NCI-H748 (cell line): ENCODE results near the gene KRTAP10-1.

ENCODE experiments used
- DNase-seq: peaks from one replicate; lab custom pipeline; 2025; ENCODE audit not compliant: unreplicated experiment; lab: John Stamatoyannopoulos, UW

The KRTAP10-1 gene

GRCh38 chr21:44529503-44530125 lies 10.4 kb downstream of the KRTAP10-1 start:
- no peak for DNase-seq

GRCh38 chr21:44529011-44529421 lies 11.0 kb downstream of the KRTAP10-1 start:
- no peak for DNase-seq

GRCh38 chr21:44528634-44528995 lies 11.4 kb downstream of the KRTAP10-1 start:
- no peak for DNase-seq

- DNase-seq = no peak
Observed at GRCh38 chr21:44527983-44528633, 11.9 kb downstream of the KRTAP10-1 start.

- no peak for DNase-seq
Observed at GRCh38 chr21:44527156-44527982, 12.6 kb downstream of the KRTAP10-1 start.

GRCh38 chr21:44526096-44526997 lies 13.6 kb downstream of the KRTAP10-1 start:
- DNase-seq = no peak

GRCh38 chr21:44525391-44526095 lies 14.5 kb downstream of the KRTAP10-1 start:
- no peak for DNase-seq

- DNase-seq = no peak
Observed at GRCh38 chr21:44524414-44525371, 15.3 kb downstream of the KRTAP10-1 start.

GRCh38 chr21:44523567-44524413 lies 16.2 kb downstream of the KRTAP10-1 start:
- no peak for DNase-seq

- no peak for DNase-seq
Observed at GRCh38 chr21:44522753-44523204, 17.2 kb downstream of the KRTAP10-1 start.

GRCh38 chr21:44521928-44522752 lies 17.9 kb downstream of the KRTAP10-1 start:
- DNase-seq = no peak

- DNase-seq = no peak
Observed at GRCh38 chr21:44521301-44521927, 18.6 kb downstream of the KRTAP10-1 start.

GRCh38 chr21:44520326-44521300 lies 19.4 kb downstream of the KRTAP10-1 start:
- DNase-seq = no peak

- no peak for DNase-seq
Observed at GRCh38 chr21:44519346-44520325, 20.4 kb downstream of the KRTAP10-1 start.

GRCh38 chr21:44518686-44519085 lies 21.3 kb downstream of the KRTAP10-1 start:
- DNase-seq = no peak
